PC-3 (cell line): ENCODE results near the gene IPMK. TPM values are rescaled to one million over a fixed set of nuclear protein-coding genes. Genes with fewer than 3 reads are reported as not detected.

Experiments
- ATAC-seq: fragments of 200-7000 bp; cut with Tn5 transposase; 2 replicates; pipeline ENCODE4 v1.9.1; 2020; ENCODE audit warnings: mild to moderate bottlenecking, moderate library complexity
- BruUV-seq: library from RNA; stranded (reverse); fragments of 400-500 nt; replicated peaks from 2 replicates; lab custom pipeline; 2021; lab: Mats Ljungman, UMichigan
- CTCF ChIA-PET: fragments of 300-600 bp; sonication (Branson Sonifier 250); formaldehyde crosslinking; loops from one replicate; lab custom pipeline; 2022; ENCODE audit warnings: antibody characterized with exemption; lab: Charles Lee
- POLR2A ChIA-PET: fragments of 300-600 bp; sonication (Branson Sonifier 250); formaldehyde crosslinking; loops from one replicate; lab custom pipeline; 2022; ENCODE audit warnings: antibody characterized with exemption; ENCODE audit not compliant: unreplicated experiment; lab: Charles Lee
- DNase-seq: peaks from one replicate; pipeline ENCODE4 v3.0.0-alpha.2; 2015
- H2AFZ ChIP-seq: fragments of 300-600 bp; sonication (generic); 2 replicates; pipeline ENCODE4 v1.6.0; 2016; ENCODE audit warnings: antibody characterized with exemption, low read length
- H3F3A ChIP-seq: fragments of 300-600 bp; sonication (generic); one replicate; pipeline ENCODE4 v1.6.0; 2017; ENCODE audit warnings: antibody characterized with exemption, low read length, control low read depth, mild to moderate bottlenecking; ENCODE audit not compliant: unreplicated experiment
- H3K27ac ChIP-seq: fragments of 300-600 bp; sonication (generic); 2 replicates; pipeline ENCODE4 v1.5.1; 2016; ENCODE audit warnings: mild to moderate bottlenecking, low read length
- H3K27me3 ChIP-seq: fragments of 300-600 bp; sonication (generic); 2 replicates; pipeline ENCODE4 v1.6.1; 2016; ENCODE audit warnings: low read length, mixed read lengths
- H3K36me3 ChIP-seq: fragments of 300-600 bp; sonication (generic); 2 replicates; pipeline ENCODE4 v1.6.1; 2016; ENCODE audit warnings: low read depth, mixed run types, low read length, mixed read lengths
- H3K4me1 ChIP-seq: fragments of 300-600 bp; sonication (generic); 2 replicates; pipeline ENCODE4 v1.5.1; 2016; ENCODE audit warnings: low read length; ENCODE audit not compliant: insufficient read depth
- H3K4me2 ChIP-seq: fragments of 300-600 bp; sonication (generic); 2 replicates; pipeline ENCODE4 v1.6.0; 2016; ENCODE audit warnings: low read length
- H3K4me3 ChIP-seq: fragments of 300-600 bp; sonication (generic); 2 replicates; pipeline ENCODE4 v1.5.1; 2016; ENCODE audit warnings: mild to moderate bottlenecking, low read length, mixed read lengths
- H3K79me2 ChIP-seq: fragments of 300-600 bp; sonication (generic); 2 replicates; pipeline ENCODE4 v1.6.1; 2017; ENCODE audit warnings: low read length, mixed read lengths
- H3K9ac ChIP-seq: fragments of 300-600 bp; sonication (generic); 2 replicates; pipeline ENCODE4 v1.6.0; 2016; ENCODE audit warnings: mild to moderate bottlenecking, low read length
- H3K9me2 ChIP-seq: fragments of 300-600 bp; sonication (generic); replicated peaks from 2 replicates; pipeline ENCODE4 v1.6.1; 2016; ENCODE audit warnings: mixed run types, low read length, mixed read lengths
- H3K9me3 ChIP-seq: fragments of 300-600 bp; sonication (generic); 2 replicates; pipeline ENCODE4 v1.6.1; 2016; ENCODE audit warnings: low read length, mixed read lengths
- H4K20me1 ChIP-seq: fragments of 300-600 bp; sonication (generic); 2 replicates; pipeline ENCODE4 v1.6.1; 2016; ENCODE audit warnings: low read length, mixed read lengths
- CTCF ChIP-seq: fragments of 300-600 bp; sonication (generic); conservative IDR thresholded peaks from 2 replicates; pipeline ENCODE4 v1.5.1; 2017; ENCODE audit warnings: antibody characterized with exemption, low read depth, mild to moderate bottlenecking, low read length
- EZH2 ChIP-seq: fragments of 300-600 bp; sonication (generic); IDR thresholded peaks from one replicate; pipeline ENCODE4 v1.6.1; 2017; ENCODE audit warnings: antibody characterized with exemption, mild to moderate bottlenecking, low read length; ENCODE audit not compliant: unreplicated experiment
- EZH2phosphoT487 ChIP-seq: fragments of 300-600 bp; sonication (generic); IDR thresholded peaks from 2 replicates; pipeline ENCODE4 v1.6.1; 2018; ENCODE audit warnings: mild to moderate bottlenecking, antibody characterized with exemption, low read length, borderline replicate concordance
- intact Hi-C: fragments of 100-400 bp; cut with micrococcal nuclease; formaldehyde crosslinking; loops from 2 replicates; pipeline ENCODE4 v1.9.0; 2023
- total RNA-seq: library from RNA; depleted of rRNA; stranded (reverse); fragments of >200 nt; gene quantifications from 2 replicates; pipeline ENCODE4 v1.2.3, GENCODE V29; 2014

IPMK gene
- total RNA-seq, 1 experiment from 2014 or later: 7.1 TPM

GRCh38 chr10:58175990-58176900 is 91.4 kb downstream of the IPMK start:
- Histone ChIP-seq H3F3A (no peaks in the 10 kb centered on the region), H3K9me3 (no peaks in the 10 kb centered on the region), H3K4me2 (no peak overlapping the region), H3K9me2 (no peaks in the 10 kb centered on the region), H3K9ac (no peak overlapping the region), H3K36me3 (no peaks in the 10 kb centered on the region), H3K79me2 (no peaks in the 10 kb centered on the region), H3K4me1 (peaks cover 6% of the 10 kb centered on the region), H3K4me3 (no peak overlapping the region), H3K27me3 (peaks cover 13% of the 10 kb centered on the region), H2AFZ (no peak overlapping the region), H4K20me1 (no peaks in the 10 kb centered on the region), H3K27ac (no peak overlapping the region)
- ChIA-PET POLR2A (no interaction called here), CTCF (interaction anchor here (1.4 kb wide), 1 partner anchor 115 kb away, joined by 20 read pairs; no protein-coding TSS in a partner anchor)
- DNase-seq: peak; percentile 59
- intact Hi-C loops: loop anchor here (5.0 kb wide), 1 partner anchor 216 kb away; no protein-coding TSS in a partner anchor
- BruUV-seq: no TSS peak
- TF ChIP-seq CTCF: no peak
- TF ChIP-seq EZH2: no peak
- TF ChIP-seq EZH2phosphoT487: no peak
- peak; percentile 47; the same call in 1 of the 2 replicates for ATAC-seq

DNA sequence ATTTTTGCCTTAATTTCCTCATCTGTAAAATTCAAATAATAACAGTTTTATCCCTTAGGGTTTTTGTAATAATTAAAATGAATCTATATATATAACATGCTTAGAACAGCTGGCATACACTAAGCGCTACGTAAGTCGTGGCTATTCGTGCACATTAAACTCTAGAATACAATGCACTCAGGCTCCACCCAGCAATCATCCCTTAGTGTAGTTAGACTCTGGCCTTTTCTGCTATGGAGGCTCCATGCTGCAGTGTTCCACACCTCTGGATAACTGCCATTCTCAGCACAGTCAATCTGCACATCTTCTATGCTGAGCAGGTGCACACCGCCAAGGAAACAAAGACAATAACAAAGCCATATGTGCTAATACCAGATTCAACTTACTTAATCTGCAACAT is 92.9 kb downstream of the IPMK start:
- Histone ChIP-seq H3K27me3 (peaks cover 21% of the 10 kb centered on the region), H2AFZ (no peak overlapping the region), H3K79me2 (no peaks in the 10 kb centered on the region), H3K27ac (no peak overlapping the region), H4K20me1 (no peaks in the 10 kb centered on the region), H3F3A (no peaks in the 10 kb centered on the region), H3K4me1 (peaks cover 6% of the 10 kb centered on the region), H3K9me3 (no peaks in the 10 kb centered on the region), H3K9me2 (no peaks in the 10 kb centered on the region), H3K36me3 (no peaks in the 10 kb centered on the region), H3K4me2 (no peak overlapping the region), H3K9ac (no peak overlapping the region), H3K4me3 (no peak overlapping the region)
- no TSS peak for BruUV-seq
- TF ChIP-seq EZH2: no peak
- no peak for TF ChIP-seq CTCF
- no peak for TF ChIP-seq EZH2phosphoT487
- no peak for ATAC-seq
- intact Hi-C loops: loop anchor here (5.0 kb wide), 1 partner anchor 217 kb away; no protein-coding TSS in a partner anchor
- DNase-seq: no peak
- ChIA-PET CTCF (no interaction called here), POLR2A (no interaction called here)

GRCh38 chr10:58173391-58173790 is 94.3 kb downstream of the IPMK start:
- ATAC-seq: no peak
- CTCF ChIA-PET: no interaction called here

More at GRCh38 chr10:58173391-58173790, 94.3 kb downstream of the IPMK start:
- H3K9ac ChIP-seq: no peak overlapping the region
- H3K27ac ChIP-seq: no peak overlapping the region
- no peaks in the 10 kb centered on the region for H4K20me1 ChIP-seq
- no TSS peak for BruUV-seq
- no peak overlapping the region for H2AFZ ChIP-seq
- H3F3A ChIP-seq: no peaks in the 10 kb centered on the region
- POLR2A ChIA-PET: no interaction called here
- no peaks in the 10 kb centered on the region for H3K9me3 ChIP-seq
- H3K4me1 ChIP-seq: no peaks in the 10 kb centered on the region
- H3K27me3 ChIP-seq: peaks cover 21% of the 10 kb centered on the region
- TF ChIP-seq CTCF (no peak), EZH2phosphoT487 (no peak), EZH2 (no peak)
- H3K36me3 ChIP-seq: no peaks in the 10 kb centered on the region
- intact Hi-C loops: no loop called here
- no peaks in the 10 kb centered on the region for H3K9me2 ChIP-seq
- H3K4me3 ChIP-seq: no peak overlapping the region
- no peak overlapping the region for H3K4me2 ChIP-seq
- no peak for DNase-seq
- no peaks in the 10 kb centered on the region for H3K79me2 ChIP-seq
